Stimulated activated CD8-positive, alpha-beta memory T cell treated with anti-CD3 and anti-CD28 coated beads, Interleukin-12 subunit alpha, Interleukin-12 subunit beta, amount 100 ng/mL, for 24 hours (primary cell): ENCODE data around the gene ZBTB7C.
A peak's percentile ranks its signal among the peaks of the same experiment; 100 is the strongest.

Experiments used
- DNase-seq: peaks from one replicate; pipeline ENCODE4 v3.0.0-alpha.2; 2020; ENCODE audit errors: extremely low read depth

ZBTB7C gene

GRCh38 chr18:48418539-48419276 lies 9.5 kb upstream of the ZBTB7C start:
- no peak for DNase-seq

DNA sequence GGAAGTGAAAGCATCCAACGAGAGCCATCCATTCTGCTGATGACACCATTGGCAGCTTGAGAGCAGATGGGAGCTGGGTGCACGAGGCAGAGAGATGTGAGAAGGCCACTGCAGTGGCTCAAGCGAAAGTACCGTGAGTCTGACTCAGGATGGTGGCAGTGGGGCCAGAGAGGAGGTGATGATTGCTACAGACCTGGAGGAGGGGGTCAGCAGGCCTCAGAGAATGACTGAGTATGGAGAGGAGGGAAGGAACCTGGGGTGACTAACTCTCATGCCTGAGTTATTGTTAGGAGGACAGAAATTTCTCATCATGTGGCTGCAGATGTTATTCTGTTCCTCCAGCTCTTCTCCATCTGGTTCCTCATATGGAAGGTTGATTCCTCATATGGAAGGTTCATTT lies 8.8 kb upstream of the ZBTB7C start:
- no peak for DNase-seq

DNA sequence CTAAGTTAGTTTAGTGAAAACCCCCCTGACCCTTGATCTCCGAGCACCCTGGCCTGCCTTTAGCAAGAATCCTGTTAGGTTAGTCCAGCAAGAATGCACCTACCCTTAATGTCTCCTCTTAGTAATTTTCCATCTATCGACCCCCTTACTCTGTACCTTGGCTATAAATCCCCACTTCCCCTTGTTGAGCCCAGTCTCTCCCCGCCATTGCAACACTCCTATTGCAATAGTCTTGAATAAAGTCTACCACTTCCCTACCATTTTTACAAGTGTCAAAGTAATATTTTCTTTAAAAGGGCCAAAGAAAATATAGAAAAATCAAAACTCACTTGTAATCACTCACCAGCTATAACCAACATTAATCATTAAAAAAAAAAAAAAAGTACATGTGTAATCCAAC lies 4.2 kb upstream of the ZBTB7C start:
- no peak for DNase-seq

GRCh38 chr18:48412339-48412929 lies 3.3 kb upstream of the ZBTB7C start:
- DNase-seq: no peak

DNA sequence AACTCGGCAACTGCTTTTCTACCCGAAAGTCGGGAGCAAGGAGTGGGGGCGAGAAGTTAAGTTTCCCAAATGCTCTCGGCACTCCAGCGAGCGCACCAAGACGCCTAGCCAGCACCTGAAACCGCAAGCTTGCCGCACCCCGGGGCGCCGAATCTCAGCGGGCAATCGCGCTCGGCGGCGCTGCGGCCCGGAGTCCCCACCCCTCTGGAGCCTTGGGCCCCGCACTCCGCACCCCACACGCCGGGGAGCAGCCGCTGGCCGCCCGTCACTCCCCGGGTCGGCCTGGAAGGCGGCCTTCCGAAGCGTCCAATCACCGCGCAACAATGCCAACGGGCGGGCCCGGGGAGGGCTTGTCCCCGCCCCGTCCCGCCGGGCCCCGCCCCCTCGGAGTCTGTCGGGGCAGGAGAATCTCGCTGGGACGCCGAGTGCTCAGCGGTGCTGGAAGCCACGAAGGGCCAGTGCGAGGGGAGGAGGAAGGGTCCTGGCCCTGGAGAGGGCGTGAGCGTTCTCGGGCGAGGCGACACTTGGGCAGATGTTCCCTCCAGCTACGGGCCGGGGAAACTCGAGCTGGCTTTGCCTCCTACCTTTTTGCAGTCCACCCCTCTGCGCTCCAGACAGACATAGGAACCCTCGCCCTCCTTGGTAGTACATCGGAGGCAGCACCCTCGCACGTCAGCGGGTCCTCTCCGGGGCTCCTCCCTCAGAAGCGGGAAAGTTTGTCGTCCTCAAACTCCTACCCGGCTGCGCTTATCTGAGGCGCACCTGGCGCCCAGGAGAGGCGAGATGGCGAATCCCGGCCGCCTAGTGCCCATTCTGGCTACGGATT lies 1.1 kb upstream of the ZBTB7C start:
- peak; percentile 52 for DNase-seq

- DNase-seq: no peak
Measured at GRCh38 chr18:48409591-48410094, 460 bp upstream of the ZBTB7C start.

DNA sequence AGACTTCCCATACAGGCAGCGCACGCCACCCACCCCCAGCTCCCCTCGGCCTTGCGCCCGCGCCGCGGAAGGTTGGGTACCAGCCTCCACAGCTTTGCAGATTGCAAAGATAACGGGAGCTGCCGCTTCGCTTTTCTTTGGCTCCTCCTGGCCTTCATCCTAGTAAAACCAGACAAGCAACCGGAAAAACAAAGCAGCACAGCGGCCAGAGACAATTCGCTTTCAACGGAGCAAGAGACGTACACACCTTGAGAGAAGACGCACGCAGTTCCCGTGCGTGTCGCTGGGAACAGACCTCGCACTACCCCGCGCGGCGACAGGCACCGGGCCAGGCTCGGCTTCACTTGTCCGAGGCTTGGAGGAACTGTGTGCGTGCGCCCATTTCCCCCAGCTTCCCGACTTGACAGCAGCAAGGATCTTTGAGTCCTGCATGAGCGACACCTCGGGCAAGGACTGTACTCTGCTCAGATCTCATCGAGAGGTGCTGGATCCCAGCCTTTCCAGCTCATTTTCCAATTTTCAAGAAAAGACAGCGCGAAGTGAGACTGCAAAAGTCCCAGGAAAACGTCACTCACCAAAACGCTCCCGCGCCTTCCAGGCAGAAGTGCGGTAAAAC lies 964 bp downstream of the ZBTB7C start:
- no peak for DNase-seq

GRCh38 chr18:48407358-48407757 lies 1.8 kb downstream of the ZBTB7C start:
- no peak for DNase-seq

GRCh38 chr18:48405978-48406377 lies 3.2 kb downstream of the ZBTB7C start:
- no peak for DNase-seq

- no peak for DNase-seq
Measured at GRCh38 chr18:48404716-48405507, 4.3 kb downstream of the ZBTB7C start.

GRCh38 chr18:48402953-48403352 lies 6.2 kb downstream of the ZBTB7C start:
- DNase-seq: no peak

DNA sequence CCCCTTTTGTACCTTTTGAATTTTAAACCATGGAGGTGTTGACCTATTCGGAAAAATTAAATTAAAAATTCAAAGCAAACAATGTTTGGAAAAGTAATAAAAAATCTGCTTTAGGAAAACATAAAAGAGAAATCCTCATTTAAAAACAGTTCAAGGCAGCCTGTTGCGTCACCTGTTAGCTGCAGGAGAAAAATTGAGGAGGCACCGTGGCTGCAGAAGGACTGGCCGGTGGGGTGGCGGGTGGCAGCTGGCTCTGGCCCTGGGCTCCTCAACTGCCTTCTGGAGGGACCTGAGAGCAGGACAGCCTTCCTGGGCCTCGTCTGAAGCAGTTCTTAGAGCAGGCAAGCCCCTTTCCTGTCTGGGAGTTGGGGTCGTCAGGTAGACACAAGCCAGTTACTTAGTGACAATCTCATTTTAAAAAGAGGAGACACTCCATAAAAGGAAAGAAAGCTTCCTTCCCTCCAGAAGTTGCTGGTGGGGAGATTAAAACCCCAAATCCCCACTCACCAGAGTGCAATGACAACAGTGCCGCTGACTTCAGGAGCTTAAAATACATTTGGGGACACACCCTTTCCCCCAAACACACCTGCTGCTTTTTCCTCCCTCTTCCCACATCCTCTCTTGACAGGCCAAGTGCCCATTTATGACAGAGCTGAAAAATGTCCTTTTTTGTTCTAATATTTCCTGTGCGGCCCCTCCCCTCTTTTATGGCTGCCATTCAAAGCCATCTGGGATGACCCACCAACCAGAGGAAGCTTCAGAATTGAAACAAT lies 9.7 kb downstream of the ZBTB7C start:
- no peak for DNase-seq

- no peak for DNase-seq
Measured at GRCh38 chr18:48398074-48398473, 11.1 kb downstream of the ZBTB7C start.

DNA sequence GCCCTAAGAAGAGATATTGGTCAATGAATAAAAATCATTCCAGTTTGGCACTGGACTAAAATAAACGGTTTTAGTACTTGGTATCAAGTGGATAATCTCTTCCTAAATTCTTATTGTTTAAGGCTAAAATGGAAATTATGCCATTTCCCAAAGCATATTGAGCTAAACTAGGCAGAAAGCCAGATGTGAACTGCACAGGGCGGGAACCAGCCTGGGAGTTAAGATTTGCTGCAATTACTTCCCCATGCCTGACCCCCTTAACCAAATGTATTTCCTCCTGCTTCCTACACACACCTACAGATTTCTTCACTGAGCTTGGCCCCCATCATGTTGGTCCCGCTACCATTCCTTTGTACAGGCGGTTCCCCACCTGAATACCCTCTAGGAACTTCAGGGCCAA lies 12.2 kb downstream of the ZBTB7C start:
- no peak for DNase-seq

DNA sequence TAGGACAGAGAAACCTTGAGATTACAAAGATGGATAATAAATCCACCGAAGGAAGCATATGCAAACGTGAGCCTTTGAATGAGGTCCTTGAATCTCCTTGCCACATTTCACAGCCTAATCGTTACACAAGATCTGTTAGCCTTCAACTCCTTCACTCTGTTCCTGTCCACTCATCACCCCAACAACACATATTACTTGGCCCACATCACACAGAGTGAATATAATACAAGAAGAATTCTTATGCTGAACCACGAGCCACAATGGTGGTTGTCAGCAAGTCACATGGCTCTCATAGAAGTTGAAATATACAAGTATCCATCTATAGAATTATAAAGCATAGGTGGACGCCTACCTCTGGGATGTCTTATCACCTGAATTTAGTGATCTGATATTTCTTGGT lies 12.6 kb downstream of the ZBTB7C start:
- no peak for DNase-seq

- no peak for DNase-seq
Measured at GRCh38 chr18:48395646-48396045, 13.5 kb downstream of the ZBTB7C start.

DNA sequence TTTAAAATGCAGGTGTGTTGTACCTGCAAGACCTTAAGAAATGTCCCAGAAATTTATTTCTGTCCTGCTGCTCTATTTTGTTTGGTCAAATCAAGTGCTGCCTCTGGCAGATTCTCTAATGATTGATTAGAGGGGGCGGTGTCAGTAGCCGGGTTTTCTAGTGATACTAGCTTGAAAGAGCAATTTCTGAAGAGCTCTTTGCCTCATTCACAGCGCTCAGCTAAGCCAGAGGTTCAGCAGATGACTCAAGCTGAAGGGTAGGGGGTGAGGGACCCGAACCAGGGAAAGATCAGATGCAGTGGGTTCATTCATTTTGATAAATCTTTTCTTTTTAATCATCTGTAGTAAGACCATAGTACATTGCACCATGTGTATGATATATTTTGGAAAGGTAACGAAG lies 15.0 kb downstream of the ZBTB7C start:
- no peak for DNase-seq

DNA sequence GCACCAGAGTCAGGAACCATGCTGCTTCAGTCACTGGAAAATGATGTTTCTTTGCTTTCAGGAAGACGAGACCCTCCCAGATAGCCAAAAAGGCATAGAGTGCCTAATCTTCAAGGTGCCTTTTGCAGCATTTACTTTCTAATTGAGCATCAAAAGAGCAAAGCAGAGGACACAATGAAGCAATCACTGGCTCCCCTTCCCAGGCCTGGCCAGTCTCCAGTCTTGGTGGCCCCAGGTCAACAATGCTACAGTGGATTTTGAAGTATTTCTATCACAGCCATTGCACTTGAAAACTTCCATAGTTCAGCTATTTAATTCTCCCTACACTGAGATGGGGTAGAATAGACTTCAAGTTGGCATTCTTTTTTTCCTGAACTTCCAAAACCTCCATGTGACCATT lies 15.4 kb downstream of the ZBTB7C start:
- DNase-seq: no peak

DNA sequence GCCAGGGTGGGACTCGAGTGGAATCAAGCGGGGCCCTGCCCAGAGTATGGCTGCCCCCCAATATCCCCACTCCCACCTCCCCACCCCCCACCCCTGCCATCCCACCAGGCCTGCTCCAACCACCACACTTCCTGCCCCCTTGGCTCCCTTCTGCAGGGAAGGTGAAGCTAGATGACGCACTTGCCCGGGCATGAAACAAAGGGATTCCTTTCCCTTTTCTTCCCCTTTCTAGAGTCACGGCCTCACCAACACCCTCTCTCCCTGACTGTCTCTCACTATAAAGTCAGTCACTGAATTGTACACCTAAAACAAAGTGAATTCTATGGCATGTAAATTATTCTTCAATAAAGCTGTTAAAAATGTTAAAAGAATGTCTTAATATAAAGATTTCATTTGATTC lies 16.0 kb downstream of the ZBTB7C start:
- DNase-seq: no peak

- no peak for DNase-seq
Measured at GRCh38 chr18:48392268-48392667, 16.9 kb downstream of the ZBTB7C start.

DNA sequence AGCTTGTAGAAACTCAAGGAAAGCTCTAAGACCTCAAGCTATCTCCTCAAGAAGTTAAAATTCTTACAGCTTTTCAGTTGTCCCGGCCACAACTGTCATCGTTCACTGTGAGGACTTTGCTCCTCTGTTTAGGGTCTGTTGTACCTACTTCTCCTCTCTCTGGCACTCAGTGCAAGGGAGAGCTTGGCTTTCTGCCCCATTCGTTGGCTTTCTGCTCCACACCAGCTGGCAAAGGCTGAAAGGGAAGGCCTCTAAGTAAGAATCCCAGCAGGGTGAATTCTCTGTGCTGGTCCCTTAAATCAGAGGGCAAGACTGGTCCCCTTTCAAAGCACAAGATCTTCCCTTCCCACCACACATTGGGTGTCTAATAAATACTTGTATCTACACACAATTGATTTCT lies 17.3 kb downstream of the ZBTB7C start:
- DNase-seq: no peak
